ENCODE measurements around the gene PPIF. TPM values are rescaled to one million over a fixed set of nuclear protein-coding genes. Genes with fewer than 3 reads are reported as not detected.

PPIF gene
- total RNA-seq, 2 donors from 2014 or later, result 20.4 to 23.9 TPM

DNA sequence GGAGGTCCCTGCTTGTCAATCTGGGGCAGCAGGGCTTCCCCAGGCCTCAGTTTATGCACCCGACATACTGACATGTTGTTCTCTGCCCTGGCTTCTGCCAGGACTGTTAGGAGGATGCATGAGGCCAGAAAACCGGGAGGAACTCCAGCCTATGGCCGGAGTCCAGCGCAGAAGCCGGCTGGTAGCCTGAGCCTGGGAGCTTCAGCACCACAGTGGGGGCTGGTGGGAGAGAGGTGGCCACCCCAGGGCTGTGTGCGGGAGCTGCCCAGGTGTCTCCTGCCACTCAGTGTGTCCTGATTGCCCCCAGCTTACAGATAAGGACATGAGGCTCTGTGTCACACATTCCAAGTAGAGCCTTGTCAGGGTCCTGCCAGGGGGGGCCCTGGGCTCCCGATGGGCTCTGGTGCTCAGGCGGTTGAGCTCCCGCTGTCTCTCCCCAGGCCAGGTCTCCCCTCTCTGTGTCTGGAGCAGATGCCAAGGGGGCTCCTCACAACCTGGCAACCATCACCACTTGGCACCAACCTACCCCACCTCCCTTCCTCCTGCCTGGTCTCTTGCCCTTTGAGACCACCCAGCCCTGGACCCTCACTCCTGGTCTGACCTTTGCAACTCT is 32.3 kb downstream of the PPIF start:
- intact Hi-C loops (cut with DNase I), result loop anchor here in 1 of 2 donors (5.0 kb wide), 1 partner anchor 63 kb away; no protein-coding TSS in a partner anchor
- DNase-seq (ENCODE audit: low spot score), result no peak

DNA sequence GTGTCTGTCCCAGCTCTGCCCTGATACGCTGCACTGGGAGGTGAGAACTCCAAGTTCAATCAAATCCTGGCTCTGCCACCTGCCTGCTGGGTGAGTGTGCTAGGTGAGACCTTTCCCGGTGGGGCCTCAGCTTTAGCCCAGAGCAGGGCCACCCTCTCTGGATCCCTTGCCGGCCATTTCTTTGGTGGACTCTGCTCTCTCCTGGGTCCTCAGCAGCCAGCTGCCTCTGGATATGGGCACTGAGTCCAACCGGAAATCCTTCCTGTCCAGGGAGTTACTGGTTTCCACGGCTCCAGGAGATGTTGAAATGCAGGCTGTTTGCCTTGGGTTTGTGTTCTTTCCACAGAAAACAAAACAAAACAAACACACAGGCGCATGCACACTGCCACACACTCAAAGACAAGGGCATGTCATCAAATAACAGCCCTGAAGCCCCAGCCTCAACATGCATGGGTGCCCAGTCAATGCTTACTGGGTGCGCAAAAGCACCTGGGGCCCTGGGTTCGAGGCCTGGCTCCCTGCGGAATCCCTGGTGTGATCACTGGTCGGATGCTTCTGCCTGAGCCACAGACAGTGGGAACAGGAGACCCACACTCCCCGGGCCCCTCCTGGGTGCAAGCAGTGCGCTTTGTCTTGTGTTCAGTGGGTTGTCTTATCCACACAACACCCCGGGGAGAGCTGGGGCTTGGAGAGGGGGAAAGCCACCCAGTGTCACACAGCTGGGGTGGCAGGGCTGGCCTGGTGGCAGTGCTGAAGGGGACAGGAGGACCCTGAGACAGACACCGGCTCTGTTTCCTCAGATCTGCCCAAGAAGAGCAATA is 33.1 kb downstream of the PPIF start:
- intact Hi-C loops (cut with DNase I), result loop anchor here in 1 of 2 donors (5.0 kb wide), 1 partner anchor 62 kb away; no protein-coding TSS in a partner anchor
- peak; percentile 87 for DNase-seq (ENCODE audit: low spot score)

DNA sequence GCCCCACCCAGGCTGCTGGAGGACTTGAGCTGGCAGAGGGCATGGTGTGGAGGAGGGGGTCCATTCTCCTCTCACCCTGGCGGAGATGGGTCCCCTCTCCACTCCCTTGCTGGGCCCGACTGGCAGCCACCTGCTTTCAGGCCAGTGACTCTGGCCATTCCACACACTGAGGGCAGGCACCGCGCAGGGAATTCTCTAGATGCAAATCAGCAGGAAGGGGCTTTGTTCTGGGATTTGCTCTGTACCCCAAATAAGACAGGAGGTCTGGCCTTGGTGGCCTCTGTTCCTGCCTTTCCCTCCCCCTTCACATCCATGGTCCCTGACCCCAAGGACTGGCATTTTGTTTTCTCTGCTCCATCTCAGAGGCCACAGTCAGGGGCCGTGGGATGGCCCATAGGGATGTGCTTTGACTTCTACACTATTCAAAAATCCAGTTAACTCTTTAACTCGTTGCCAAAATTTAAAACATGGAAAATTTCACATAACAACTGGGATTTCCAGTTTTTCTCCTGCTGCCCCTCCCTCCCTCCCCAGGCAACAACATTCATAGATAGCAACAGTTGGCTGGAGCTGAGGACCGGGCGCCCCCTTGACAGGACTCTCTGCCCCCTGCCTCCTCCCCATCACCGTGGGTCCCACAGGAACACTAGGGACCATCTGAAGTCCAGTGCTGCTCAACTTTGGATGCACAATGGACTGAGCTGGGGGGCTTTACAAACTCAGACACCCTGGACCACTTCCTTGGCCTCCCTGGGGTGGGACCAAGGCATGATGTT is 33.9 kb downstream of the PPIF start:
- peak; percentile 81 for DNase-seq (ENCODE audit: low spot score)

DNA sequence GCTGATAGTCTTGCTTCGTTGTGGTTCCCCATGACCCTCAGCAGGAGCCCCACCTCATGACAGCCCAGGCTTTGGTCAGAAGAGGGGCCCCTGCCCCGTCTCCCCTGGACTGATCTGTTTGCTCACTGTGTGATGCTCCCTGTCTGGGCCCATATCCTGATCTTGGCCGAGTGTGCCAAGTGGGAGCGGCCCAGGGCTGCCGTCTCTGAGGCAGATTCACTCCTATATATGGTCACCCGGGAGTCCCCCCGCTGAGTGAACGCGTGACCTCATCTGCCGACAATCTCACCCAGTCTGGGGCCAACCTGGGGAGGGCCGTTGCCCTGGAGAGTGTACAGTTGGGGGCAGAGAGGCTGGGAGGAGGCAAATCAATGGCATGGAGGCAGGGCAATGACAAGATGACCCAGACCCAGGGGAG is 34.5 kb downstream of the PPIF start:
- intact Hi-C loops (cut with DNase I), result loop anchor here in 1 of 2 donors (5.0 kb wide), 1 partner anchor 60 kb away; no protein-coding TSS in a partner anchor
- DNase-seq (ENCODE audit: low spot score), result peak; percentile 94

More for the DNA sequence above, 33.9 kb downstream of the PPIF start:
- intact Hi-C loops (cut with DNase I), result loop anchor here in 1 of 2 donors (5.0 kb wide), 1 partner anchor 61 kb away; no protein-coding TSS in a partner anchor

DNA sequence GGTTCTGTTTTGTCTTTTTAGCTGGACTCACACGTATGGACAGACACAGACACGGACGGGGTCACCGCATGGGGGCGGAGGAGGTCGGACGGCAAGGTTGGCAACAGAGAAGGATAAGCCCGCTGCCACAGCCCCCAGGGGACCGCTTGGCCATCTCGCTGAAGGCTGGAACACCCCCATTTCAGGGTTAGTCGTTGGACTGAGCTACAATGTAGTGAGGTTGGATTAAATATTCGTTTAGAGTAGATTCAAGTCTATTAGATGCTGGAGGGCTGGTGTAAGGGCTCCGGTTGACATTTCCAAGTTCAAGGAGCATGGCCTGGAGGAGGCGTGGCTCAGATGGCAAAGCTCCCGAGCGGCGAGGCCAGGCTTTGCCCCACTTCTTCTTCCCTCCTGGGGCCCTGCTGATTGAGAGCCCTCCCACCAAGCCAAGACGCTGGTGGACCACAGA is 35.2 kb downstream of the PPIF start:
- intact Hi-C loops (cut with DNase I), result loop anchor here in 1 of 2 donors (5.0 kb wide), 1 partner anchor 60 kb away; no protein-coding TSS in a partner anchor
- peak; percentile 81 for DNase-seq (ENCODE audit: low spot score)

DNA sequence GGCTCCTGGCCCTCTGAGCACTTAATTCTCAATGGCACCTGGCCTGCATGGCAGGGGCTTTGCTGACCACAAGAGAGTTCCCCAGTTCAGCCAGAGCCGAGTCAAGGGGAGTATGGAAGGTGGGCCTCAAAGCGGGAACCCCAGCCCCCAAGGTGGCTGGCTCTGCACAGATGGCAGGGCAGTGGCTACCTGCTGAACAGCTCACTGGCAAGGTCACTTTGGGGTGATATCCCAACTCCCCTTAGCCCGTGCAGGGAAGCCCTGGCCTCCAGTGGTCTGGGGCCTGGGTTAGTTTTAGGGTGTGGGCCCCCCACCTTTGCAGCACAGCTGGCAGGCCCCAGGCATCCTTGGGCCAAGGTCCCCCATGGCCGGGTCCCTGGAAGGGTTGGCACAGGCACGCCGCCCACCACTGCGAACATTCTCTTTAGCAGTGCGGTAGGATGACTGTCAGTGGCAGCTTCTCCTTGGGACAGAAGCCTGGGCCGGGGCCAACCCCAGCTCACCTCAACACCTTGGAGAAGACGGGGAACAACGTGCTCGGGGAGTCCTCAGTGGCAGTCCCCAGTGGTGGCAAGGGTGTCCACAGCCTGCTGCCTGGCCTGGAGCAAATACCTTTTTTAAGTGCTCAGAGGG is 36.8 kb downstream of the PPIF start:
- peak; percentile 81 for DNase-seq (ENCODE audit: low spot score)

DNA sequence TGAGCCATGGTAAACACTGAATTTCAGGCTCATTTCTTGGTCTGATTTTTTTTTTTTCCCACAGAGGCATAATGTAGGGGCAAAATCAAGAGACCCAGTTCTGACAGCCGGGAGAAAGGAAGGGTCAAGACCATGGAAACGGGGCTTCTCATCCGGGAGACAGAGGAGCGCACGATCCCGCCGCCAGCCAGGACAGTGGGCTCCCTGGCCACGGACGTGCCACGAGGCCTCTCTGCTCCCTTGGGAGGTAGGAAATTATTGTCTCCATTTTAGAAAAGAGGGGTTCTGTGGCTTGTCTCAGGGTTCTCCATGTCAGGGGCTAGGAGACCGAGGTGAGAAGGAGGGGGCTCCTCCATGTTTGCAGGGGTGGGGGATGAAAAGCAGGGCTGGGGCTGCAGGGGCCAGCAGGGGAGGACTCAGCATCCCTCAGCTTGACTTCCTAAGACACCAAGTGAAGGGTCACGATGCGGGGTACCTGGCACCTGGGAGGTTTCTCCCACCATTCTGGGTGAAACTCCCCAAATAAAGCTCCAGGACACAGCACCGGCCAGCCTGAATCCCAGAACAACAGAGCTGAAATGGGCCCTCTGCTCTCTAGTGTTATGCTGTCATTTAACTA is 37.6 kb downstream of the PPIF start:
- DNase-seq (ENCODE audit: low spot score), result peak; percentile 47
- intact Hi-C loops (cut with DNase I), result loop anchor here in 1 of 2 donors (5.0 kb wide), 1 partner anchor 57 kb away; no protein-coding TSS in a partner anchor

More for the DNA sequence above, 36.8 kb downstream of the PPIF start:
- intact Hi-C loops (cut with DNase I), result loop anchor here in 1 of 2 donors (5.0 kb wide), 1 partner anchor 58 kb away; no protein-coding TSS in a partner anchor

DNA sequence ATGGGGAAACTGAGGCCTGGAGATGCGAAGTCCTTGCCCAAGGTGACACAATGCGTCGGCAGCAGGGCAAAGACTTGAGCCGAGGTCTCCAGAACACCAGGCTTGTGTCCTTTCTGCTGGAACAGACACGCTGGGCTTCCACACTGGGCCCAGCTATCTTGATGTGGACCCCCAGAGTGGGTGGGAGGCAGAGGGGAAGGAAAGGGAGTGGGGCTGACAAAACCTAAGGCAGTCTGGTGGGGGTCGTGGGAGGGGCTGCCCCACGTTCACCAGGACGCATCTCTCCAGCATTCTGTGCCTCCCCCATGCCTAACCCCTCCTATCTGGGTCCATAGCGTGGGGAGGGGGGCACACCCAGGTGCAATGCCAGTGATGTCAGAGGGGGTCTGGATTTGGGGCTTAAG is 38.1 kb downstream of the PPIF start:
- intact Hi-C loops (cut with DNase I), result no loop called here
- no peak for DNase-seq (ENCODE audit: low spot score)

DNA sequence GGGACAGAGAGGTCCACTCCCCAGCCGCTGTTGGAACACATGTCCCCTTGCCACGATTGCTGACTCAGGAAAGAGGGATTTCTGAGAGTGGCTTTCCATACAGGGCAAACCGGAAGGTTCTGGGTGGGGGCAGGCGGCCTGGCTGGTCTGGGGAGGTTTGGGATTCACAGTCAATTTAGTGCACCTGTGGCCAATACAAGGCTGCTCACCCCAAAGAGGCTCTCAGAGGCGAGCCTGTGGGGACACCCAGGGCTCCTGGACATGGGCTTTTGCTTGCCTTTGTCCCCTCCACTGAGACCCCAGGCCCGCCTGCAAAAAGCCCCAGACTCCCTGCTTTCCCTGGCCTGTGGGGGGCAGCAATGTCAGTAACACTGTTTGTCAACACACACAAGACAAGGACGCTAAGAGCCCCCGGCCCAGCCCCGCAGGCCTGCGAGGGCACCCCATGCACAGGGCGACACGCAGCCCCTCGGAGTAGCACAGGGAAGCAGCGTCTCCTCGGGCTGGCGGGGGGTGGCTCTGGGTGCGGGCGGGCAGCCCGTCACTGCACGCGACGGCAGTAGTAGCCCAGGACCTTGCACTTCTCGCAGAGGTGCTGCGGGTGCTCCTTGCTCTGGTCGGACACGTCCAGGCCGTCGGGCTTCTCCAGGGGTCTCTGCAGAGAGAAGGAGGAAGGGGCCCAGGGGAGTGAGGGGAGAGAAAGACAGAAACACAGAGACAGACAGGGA is 38.7 kb downstream of the PPIF start:
- peak; percentile 75 for DNase-seq (ENCODE audit: low spot score)
- intact Hi-C loops (cut with DNase I), result no loop called here

DNA sequence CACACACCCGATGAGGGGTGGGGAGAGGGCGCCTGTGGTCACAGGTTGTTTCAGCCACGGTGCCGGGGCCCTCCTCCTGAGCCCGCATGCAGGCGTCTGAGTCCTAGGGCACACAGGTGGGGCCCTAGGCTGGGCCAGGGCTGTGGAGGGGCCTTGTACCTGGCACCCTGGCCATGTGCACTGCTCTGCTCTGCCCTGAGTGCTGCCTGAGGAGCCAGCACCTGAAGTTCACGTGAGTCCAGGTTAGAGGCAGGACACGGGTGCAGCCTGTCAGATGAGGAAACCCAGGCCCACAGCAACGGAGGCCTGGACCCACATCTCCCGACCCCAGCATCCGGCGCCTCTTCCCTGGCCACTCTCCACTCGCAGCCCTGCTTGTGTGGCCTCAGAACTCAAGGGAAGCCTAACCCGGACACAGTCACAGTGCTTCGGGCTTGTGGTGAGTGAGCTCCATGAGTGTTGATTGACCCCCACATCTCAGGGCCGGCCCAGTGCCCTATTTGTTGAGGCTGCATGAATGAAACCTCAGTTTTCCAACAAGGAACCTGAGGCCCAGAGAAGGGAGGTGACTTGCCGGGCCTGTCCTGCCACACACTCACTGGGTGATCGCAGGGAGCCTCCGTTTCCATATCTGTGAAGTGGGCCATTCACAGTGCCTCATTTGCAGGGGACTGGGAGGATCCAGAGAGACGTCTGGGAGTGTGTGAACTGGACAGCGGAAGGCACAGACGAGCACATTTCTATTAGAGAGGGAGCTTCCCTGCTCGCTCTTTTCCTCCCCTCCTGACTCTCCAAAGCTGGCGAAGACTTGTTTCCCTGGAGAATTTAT is 39.6 kb downstream of the PPIF start:
- intact Hi-C loops (cut with DNase I), result no loop called here
- peak; percentile 74 for DNase-seq (ENCODE audit: low spot score)

DNA sequence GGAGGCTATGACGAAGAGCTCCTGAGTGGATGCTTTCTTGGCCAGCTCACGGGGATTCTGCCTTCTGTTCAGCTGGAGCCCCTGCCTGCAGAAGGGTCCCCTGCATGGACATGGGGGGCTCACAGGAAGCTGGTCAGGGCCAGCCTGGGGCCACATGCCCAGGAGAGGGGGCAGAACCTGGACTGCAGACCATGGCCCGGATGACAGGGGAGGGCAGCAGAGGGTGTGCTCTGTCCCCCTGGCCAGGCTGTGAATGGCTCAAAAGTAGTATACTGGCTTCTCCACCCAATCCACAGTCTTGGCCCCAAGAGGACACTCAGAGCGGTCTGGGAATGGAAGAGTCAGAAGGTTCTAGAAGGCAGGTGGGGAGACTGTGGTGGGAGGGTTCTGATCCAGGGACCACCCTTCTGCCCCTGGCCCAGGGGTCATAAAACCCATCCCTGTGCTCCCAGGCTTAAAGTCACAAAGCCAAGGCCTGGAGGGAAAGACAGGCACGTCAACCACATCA is 40.3 kb downstream of the PPIF start:
- intact Hi-C loops (cut with DNase I), result no loop called here
- peak; percentile 62 for DNase-seq (ENCODE audit: low spot score)

DNA sequence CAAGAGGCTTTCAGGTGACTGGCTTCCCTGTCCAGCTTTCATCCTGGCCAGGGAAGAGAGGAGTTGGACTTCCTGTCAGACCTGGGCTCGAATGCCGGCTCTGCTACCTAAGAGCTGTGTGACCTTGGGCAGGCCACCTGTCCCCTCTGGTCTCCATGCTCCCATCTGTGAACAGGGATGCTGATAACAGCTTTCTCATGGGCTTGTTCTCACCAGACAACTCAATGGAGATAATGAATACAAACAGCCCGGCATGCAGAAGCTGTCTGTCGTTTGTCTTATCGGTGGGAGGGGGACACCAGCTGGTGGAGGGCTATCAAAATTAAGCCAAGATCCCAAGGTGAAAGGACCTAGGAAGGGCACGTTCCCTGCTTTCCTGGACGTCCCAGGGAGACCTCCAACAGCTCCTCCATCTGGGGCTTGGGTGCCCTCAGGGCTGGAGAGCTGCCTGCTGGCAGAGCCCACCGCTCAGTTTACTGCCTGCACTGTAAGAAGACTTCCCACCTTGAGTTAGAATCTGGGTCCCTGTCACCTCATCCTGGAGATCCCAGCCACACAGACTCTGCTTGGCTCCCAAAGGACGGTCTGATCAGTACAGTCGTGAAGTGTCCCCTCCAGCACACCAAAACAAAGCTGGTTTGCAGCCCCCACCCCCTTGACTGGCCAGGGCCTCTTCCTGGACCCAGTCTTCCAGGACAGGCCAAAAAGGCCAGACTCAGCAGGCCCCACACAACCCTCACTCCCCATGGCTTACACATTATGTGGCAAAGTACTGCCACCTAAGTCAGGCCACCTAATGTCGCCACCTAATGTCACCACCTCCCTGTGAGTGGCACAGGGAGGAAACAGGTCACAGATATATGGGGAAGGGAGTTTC is 40.9 kb downstream of the PPIF start:
- intact Hi-C loops (cut with DNase I), result no loop called here
- peak; percentile 69 for DNase-seq (ENCODE audit: low spot score)

DNA sequence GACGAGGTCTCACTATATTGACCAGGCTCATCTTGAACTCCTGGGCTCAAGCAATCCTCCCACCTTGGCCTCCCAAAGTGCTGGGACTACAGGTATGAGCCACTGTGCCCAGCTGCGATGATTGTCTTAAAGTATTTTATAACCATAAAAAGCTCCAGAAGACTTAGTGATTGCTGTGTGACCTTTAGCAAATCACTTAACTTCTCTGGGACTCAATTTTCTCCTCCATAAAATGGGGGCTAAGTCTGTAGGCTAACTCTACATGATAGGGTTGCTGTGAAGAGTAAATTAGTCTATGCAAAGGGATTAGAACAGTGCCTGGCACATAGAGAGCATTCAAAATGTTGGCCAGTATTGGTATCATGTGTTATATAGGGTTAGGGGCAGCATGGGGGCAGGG is 42.8 kb downstream of the PPIF start:
- DNase-seq (ENCODE audit: low spot score), result peak; percentile 6
- intact Hi-C loops (cut with DNase I), result no loop called here

DNA sequence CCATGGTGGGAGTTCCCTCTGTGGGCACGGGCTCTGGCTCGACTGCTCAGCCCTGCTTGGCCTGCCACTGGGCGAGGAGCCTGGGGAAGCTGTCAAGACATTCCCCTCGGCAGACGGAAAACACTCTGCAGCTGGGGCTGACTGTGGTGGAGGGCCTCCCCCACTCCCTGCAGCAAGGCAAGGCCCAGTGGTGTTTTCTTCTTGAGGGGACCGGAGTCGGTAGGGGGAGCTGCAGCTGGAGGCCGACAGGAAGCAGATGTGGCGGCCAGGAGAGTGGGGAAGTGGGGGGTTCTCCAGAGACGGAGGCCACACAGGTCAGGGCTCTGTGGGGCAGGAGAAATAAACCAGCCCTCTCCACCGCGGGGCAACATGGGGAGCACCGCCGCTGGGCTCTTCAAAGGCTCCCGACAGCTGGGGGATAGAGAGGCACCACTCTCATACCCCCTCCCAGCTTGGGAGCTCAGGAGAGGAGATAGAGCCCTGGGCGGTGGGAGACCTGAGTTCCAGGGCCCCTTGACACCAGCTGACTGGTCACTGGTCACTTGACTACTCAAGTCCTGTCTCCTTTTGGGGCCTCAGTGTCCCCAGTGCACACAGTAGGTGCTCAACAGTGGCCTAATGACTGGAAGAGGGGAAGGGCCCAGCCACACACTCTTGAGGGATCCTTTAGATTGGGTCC is 43.4 kb downstream of the PPIF start:
- intact Hi-C loops (cut with DNase I), result no loop called here
- DNase-seq (ENCODE audit: low spot score), result peak; percentile 83

Measured in posterior vena cava (tissue), 2 donors.